Mesendoderm (in vitro differentiated cells): ENCODE data around the gene DPM2.

Experiments
- DNase-seq: peaks from one replicate; pipeline ENCODE4 v3.0.0; 2013
- H2AK5ac ChIP-seq: 2 replicates; pipeline ENCODE4 v1.6.1; 2013; ENCODE audit warnings: low read length, inconsistent platforms
- H2BK120ac ChIP-seq: 2 replicates; pipeline ENCODE4 v1.6.1; 2013; ENCODE audit warnings: low read depth, mild to moderate bottlenecking, low read length, moderate library complexity, mixed read lengths
- H2BK15ac ChIP-seq: replicated peaks from 2 replicates; pipeline ENCODE4 v1.6.1; 2013; ENCODE audit warnings: low read depth, mild to moderate bottlenecking, moderate library complexity
- H2BK5ac ChIP-seq: 2 replicates; pipeline ENCODE4 v1.6.1; 2013; ENCODE audit warnings: low read length, inconsistent platforms
- H3K18ac ChIP-seq: 2 replicates; pipeline ENCODE4 v1.6.1; 2013; ENCODE audit warnings: mild to moderate bottlenecking, low read length, mixed read lengths
- H3K23ac ChIP-seq: one replicate; pipeline ENCODE4 v1.6.1; 2013; ENCODE audit warnings: low read length
- H3K27ac ChIP-seq: 2 replicates; pipeline ENCODE4 v1.5.1; 2013; ENCODE audit warnings: low read depth, mild to moderate bottlenecking, inconsistent platforms, low read length, moderate library complexity
- H3K27me3 ChIP-seq: 2 replicates; pipeline ENCODE4 v1.6.1; 2013; ENCODE audit warnings: low read length, control low read depth, mild to moderate bottlenecking, inconsistent platforms; ENCODE audit not compliant: insufficient read depth, poor library complexity
- H3K36me3 ChIP-seq: 2 replicates; pipeline ENCODE4 v1.6.1; 2013; ENCODE audit warnings: low read length, inconsistent platforms; ENCODE audit not compliant: control insufficient read depth, insufficient read depth
- H3K4ac ChIP-seq: one replicate; pipeline ENCODE4 v1.6.1; 2013; ENCODE audit warnings: low read depth, mild to moderate bottlenecking, low read length, moderate library complexity
- H3K4me1 ChIP-seq: 2 replicates; pipeline ENCODE4 v1.6.1; 2013; ENCODE audit warnings: low read depth, low read length, inconsistent platforms; ENCODE audit not compliant: control insufficient read depth
- H3K4me2 ChIP-seq: 2 replicates; pipeline ENCODE4 v1.6.1; 2013; ENCODE audit warnings: low read length
- H3K4me3 ChIP-seq: 2 replicates; pipeline ENCODE4 v1.5.1; 2013; ENCODE audit warnings: mild to moderate bottlenecking, low read length
- H3K56ac ChIP-seq: one replicate; pipeline ENCODE4 v1.6.1; 2013; ENCODE audit warnings: low read length
- H3K79me1 ChIP-seq: 2 replicates; pipeline ENCODE4 v1.6.1; 2013; ENCODE audit warnings: low read length, inconsistent platforms
- H3K79me2 ChIP-seq: 2 replicates; pipeline ENCODE4 v1.6.1; 2013; ENCODE audit warnings: mild to moderate bottlenecking, low read length; ENCODE audit not compliant: control insufficient read depth, insufficient read depth
- H3K9ac ChIP-seq: 2 replicates; pipeline ENCODE4 v1.6.1; 2013; ENCODE audit warnings: low read length, inconsistent platforms
- H4K5ac ChIP-seq: one replicate; pipeline ENCODE4 v1.6.1; 2013; ENCODE audit warnings: low read length
- H4K8ac ChIP-seq: one replicate; pipeline ENCODE4 v1.6.1; 2013; ENCODE audit warnings: low read depth, mild to moderate bottlenecking, control low read depth, low read length, moderate library complexity
- whole genome bisulfite sequencing: extraction: QIAGEN DNeasy Blood & Tissue Kit; methylation state at CpG from one replicate; pipeline ENCODE4 v1.1.7; 2013; ENCODE audit warnings: low lambda C conversion rate, missing lambda C conversion rate; ENCODE audit not compliant: insufficient coverage; ENCODE audit errors: extremely low coverage; 5-methylcytosine and 5-hydroxymethylcytosine counted together

Gene DPM2

GRCh38 chr9:127943731-127944144 lies 6.1 kb upstream of the DPM2 start:
- no peak overlapping the region for H3K4me3 ChIP-seq
- DNase-seq: peak; percentile 90
- WGBS: no CpG with 5 or more reads among the region's 13 CpGs

GRCh38 chr9:127943011-127943662 lies 5.5 kb upstream of the DPM2 start:
- no peaks in the 10 kb centered on the region for H3K27me3 ChIP-seq
- no peak overlapping the region for H2BK15ac ChIP-seq
- H2BK120ac ChIP-seq: no peak overlapping the region
- no peak overlapping the region for H3K27ac ChIP-seq
- no peaks in the 10 kb centered on the region for H3K79me2 ChIP-seq
- WGBS: no CpG with 5 or more reads among the region's 14 CpGs
- no peaks in the 10 kb centered on the region for H3K79me1 ChIP-seq
- DNase-seq: no peak
- no peak overlapping the region for H4K8ac ChIP-seq
- no peak overlapping the region for H3K56ac ChIP-seq
- H3K4me2 ChIP-seq: no peak overlapping the region
- H3K9ac ChIP-seq: no peak overlapping the region
- no peak overlapping the region for H3K23ac ChIP-seq
- no peak overlapping the region for H2BK5ac ChIP-seq
- no peaks in the 10 kb centered on the region for H3K4me1 ChIP-seq
- H4K5ac ChIP-seq: no peak overlapping the region
- H3K4ac ChIP-seq: no peak overlapping the region
- peaks cover 2% of the 10 kb centered on the region for H3K36me3 ChIP-seq
- no peak overlapping the region for H3K4me3 ChIP-seq
- no peak overlapping the region for H3K18ac ChIP-seq
- no peak overlapping the region for H2AK5ac ChIP-seq

More at GRCh38 chr9:127943731-127944144, 6.1 kb upstream of the DPM2 start:
- Histone ChIP-seq H3K79me2 (no peaks in the 10 kb centered on the region), H3K4me1 (no peaks in the 10 kb centered on the region), H2BK15ac (no peak overlapping the region), H3K79me1 (no peaks in the 10 kb centered on the region), H4K8ac (no peak overlapping the region), H4K5ac (no peak overlapping the region), H3K27ac (no peak overlapping the region), H3K9ac (no peak overlapping the region), H2AK5ac (no peak overlapping the region), H2BK120ac (no peak overlapping the region), H3K27me3 (no peaks in the 10 kb centered on the region), H3K18ac (no peak overlapping the region), H3K56ac (no peak overlapping the region), H2BK5ac (no peak overlapping the region), H3K36me3 (peaks cover 2% of the 10 kb centered on the region), H3K4me2 (no peak overlapping the region), H3K4ac (no peak overlapping the region), H3K23ac (no peak overlapping the region)

- H3K27ac ChIP-seq: no peak overlapping the region
- DNase-seq: peak; percentile 77
These were observed 4.8 kb upstream of the DPM2 start for GRCh38 chr9:127942216-127943010.

GRCh38 chr9:127941961-127942215 lies 4.2 kb upstream of the DPM2 start:
- no peak overlapping the region for H4K5ac ChIP-seq
- peaks cover 2% of the 10 kb centered on the region for H3K36me3 ChIP-seq
- peaks cover under 1% of the 10 kb centered on the region for H3K4me1 ChIP-seq
- no peak overlapping the region for H3K4ac ChIP-seq
- H3K56ac ChIP-seq: no peak overlapping the region
- H3K18ac ChIP-seq: no peak overlapping the region
- H3K4me2 ChIP-seq: no peak overlapping the region
- no peak overlapping the region for H2BK15ac ChIP-seq
- H4K8ac ChIP-seq: no peak overlapping the region
- no peak overlapping the region for H2AK5ac ChIP-seq
- no peaks in the 10 kb centered on the region for H3K27me3 ChIP-seq
- H3K4me3 ChIP-seq: no peak overlapping the region
- H2BK120ac ChIP-seq: no peak overlapping the region
- H3K79me1 ChIP-seq: peaks cover 4% of the 10 kb centered on the region
- no CpG with 5 or more reads among the region's 3 CpGs for WGBS
- no peak overlapping the region for H2BK5ac ChIP-seq
- H3K27ac ChIP-seq: no peak overlapping the region
- no peak overlapping the region for H3K9ac ChIP-seq
- no peak overlapping the region for H3K23ac ChIP-seq
- DNase-seq: no peak
- peaks cover 2% of the 10 kb centered on the region for H3K79me2 ChIP-seq

More at GRCh38 chr9:127942216-127943010, 4.8 kb upstream of the DPM2 start:
- peak overlapping the region; percentile 56 for H3K56ac ChIP-seq
- H3K4me1 ChIP-seq: no peaks in the 10 kb centered on the region
- no peak overlapping the region for H2BK15ac ChIP-seq
- H3K36me3 ChIP-seq: peaks cover 2% of the 10 kb centered on the region
- H2BK5ac ChIP-seq: no peak overlapping the region
- H3K4ac ChIP-seq: no peak overlapping the region
- H3K79me2 ChIP-seq: no peaks in the 10 kb centered on the region
- no peak overlapping the region for H3K9ac ChIP-seq
- no peaks in the 10 kb centered on the region for H3K27me3 ChIP-seq
- H3K79me1 ChIP-seq: no peaks in the 10 kb centered on the region
- H4K8ac ChIP-seq: no peak overlapping the region
- H3K4me2 ChIP-seq: no peak overlapping the region
- H3K4me3 ChIP-seq: no peak overlapping the region
- WGBS: no CpG with 5 or more reads among the region's 18 CpGs
- H2BK120ac ChIP-seq: no peak overlapping the region
- H3K18ac ChIP-seq: no peak overlapping the region
- H2AK5ac ChIP-seq: no peak overlapping the region
- H3K23ac ChIP-seq: no peak overlapping the region
- no peak overlapping the region for H4K5ac ChIP-seq

GRCh38 chr9:127941062-127941960 lies 3.7 kb upstream of the DPM2 start:
- no peak overlapping the region for H2AK5ac ChIP-seq
- DNase-seq: no peak
- no peak overlapping the region for H2BK5ac ChIP-seq
- H4K8ac ChIP-seq: no peak overlapping the region
- H3K27me3 ChIP-seq: no peaks in the 10 kb centered on the region
- WGBS: no CpG with 5 or more reads among the region's 18 CpGs
- H3K18ac ChIP-seq: no peak overlapping the region
- no peak overlapping the region for H3K4me3 ChIP-seq
- H3K36me3 ChIP-seq: peaks cover 2% of the 10 kb centered on the region
- H4K5ac ChIP-seq: no peak overlapping the region
- H3K27ac ChIP-seq: no peak overlapping the region
- H3K4me1 ChIP-seq: peaks cover 5% of the 10 kb centered on the region
- no peak overlapping the region for H3K56ac ChIP-seq
- H3K23ac ChIP-seq: no peak overlapping the region
- H2BK15ac ChIP-seq: no peak overlapping the region
- peaks cover 3% of the 10 kb centered on the region for H3K79me2 ChIP-seq
- peaks cover 10% of the 10 kb centered on the region for H3K79me1 ChIP-seq
- no peak overlapping the region for H3K4me2 ChIP-seq
- H3K9ac ChIP-seq: no peak overlapping the region
- H3K4ac ChIP-seq: no peak overlapping the region
- no peak overlapping the region for H2BK120ac ChIP-seq
